ENCODE data around the gene MED12L. TPM values are rescaled to one million over a fixed set of nuclear protein-coding genes. Genes with fewer than 3 reads are reported as not detected.
"Not testable (repeated sequence)": the region's sequence is repeated elsewhere in the genome, so short reads cannot be mapped to it uniquely, and the experiment has no call there.

The MED12L gene
- total RNA-seq, 4 donors from 2014 or later: 0.19 to 0.83 (median 0.41) TPM

- intact Hi-C loops (cut with DNase I): no loop called here
- DNase-seq (ENCODE audit: extremely low spot score): peak; percentile 83
- Histone ChIP-seq H3K4me3 (no peak overlapping the region), H3K27me3 (peaks cover 0 to 6% (median 0%) of the 10 kb centered on the region in 4 donors), H3K27ac (replicated peaks in 1 of 4) (no peak overlapping the region), H3K4me1 (no peaks in the 10 kb centered on the region), H3K36me3 (no peaks in the 10 kb centered on the region), H3K9me3 (no peaks in the 10 kb centered on the region)
- no peak for TF ChIP-seq POLR2A (IDR thresholded peaks at IDR 0.05; ENCODE audit: low read depth)
- TF ChIP-seq EP300 (IDR thresholded peaks at IDR 0.05): no peak
- no peak for TF ChIP-seq POLR2AphosphoS5 (IDR thresholded peaks at IDR 0.05)
- no peak for TF ChIP-seq CTCF (IDR thresholded peaks at IDR 0.05)
- 85% methylated on average over 1 of the region's 1 CpG for WGBS
Measured at GRCh38 chr3:151074256-151074655, 11.2 kb upstream of the MED12L start.

GRCh38 chr3:151075869-151076562, 9.4 kb upstream of the MED12L start:
- H3K27me3 ChIP-seq: peaks cover 0 to 6% (median 0%) of the 10 kb centered on the region in 4 donors
- no peak overlapping the region for H3K27ac ChIP-seq (replicated peaks in 1 of 4)
- TF ChIP-seq EP300 (IDR thresholded peaks at IDR 0.05): no peak
- no peaks in the 10 kb centered on the region for H3K36me3 ChIP-seq
- WGBS: 83% methylated on average over 3 of the region's 3 CpGs
- no peaks in the 10 kb centered on the region for H3K4me1 ChIP-seq
- H3K4me3 ChIP-seq: no peak overlapping the region
- H3K9me3 ChIP-seq: no peaks in the 10 kb centered on the region
- intact Hi-C loops (cut with DNase I): no loop called here
- peak; percentile 75 for DNase-seq (ENCODE audit: extremely low spot score)

- DNase-seq (ENCODE audit: extremely low spot score): peak; percentile 24
- Histone ChIP-seq H3K4me3 (no peak overlapping the region), H3K9me3 (no peaks in the 10 kb centered on the region), H3K27me3 (peaks cover 0 to 9% (median 0%) of the 10 kb centered on the region in 4 donors), H3K36me3 (no peaks in the 10 kb centered on the region), H3K27ac (replicated peaks in 1 of 4) (no peak overlapping the region), H3K4me1 (no peaks in the 10 kb centered on the region)
- no peak for TF ChIP-seq EP300 (IDR thresholded peaks at IDR 0.05)
- TF ChIP-seq POLR2A (IDR thresholded peaks at IDR 0.05; ENCODE audit: low read depth): no peak
- TF ChIP-seq POLR2AphosphoS5 (IDR thresholded peaks at IDR 0.05): no peak
- TF ChIP-seq CTCF (IDR thresholded peaks at IDR 0.05): no peak
- 87% methylated on average over 4 of the region's 4 CpGs for WGBS
- intact Hi-C loops (cut with DNase I): no loop called here
Measured at GRCh38 chr3:151076626-151077025, 8.8 kb upstream of the MED12L start.

- H3K4me1 ChIP-seq: peaks cover 12 to 14% (median 13%) of the 10 kb centered on the region in 4 donors
- H3K36me3 ChIP-seq; H3K4me3 ChIP-seq; H3K27ac ChIP-seq (replicated peaks in 1 of 4); H3K9me3 ChIP-seq; intact Hi-C loops (cut with DNase I); DNase-seq (ENCODE audit: extremely low spot score): not testable (repeated sequence)
- 100% methylated on average over 1 of the region's 1 CpG for WGBS
- peaks cover 0 to 42% (median 0%) of the 10 kb centered on the region in 4 donors for H3K27me3 ChIP-seq
Measured at GRCh38 chr3:151081082-151081481, 4.4 kb upstream of the MED12L start.

GRCh38 chr3:151082880-151083838, 2.3 kb upstream of the MED12L start:
- TF ChIP-seq CTCF (IDR thresholded peaks at IDR 0.05) (no peak), POLR2A (IDR thresholded peaks at IDR 0.05; ENCODE audit: low read depth) (no peak), EP300 (IDR thresholded peaks at IDR 0.05) (no peak), POLR2AphosphoS5 (IDR thresholded peaks at IDR 0.05) (no peak)
- Histone ChIP-seq H3K27ac (replicated peaks in 1 of 4) (no peak overlapping the region), H3K4me3 (no peak overlapping the region), H3K27me3 (peaks cover 0 to 36% (median 0%) of the 10 kb centered on the region in 4 donors), H3K9me3 (no peaks in the 10 kb centered on the region), H3K4me1 (peaks cover 14 to 29% (median 28%) of the 10 kb centered on the region in 4 donors), H3K36me3 (no peaks in the 10 kb centered on the region)
- DNase-seq (ENCODE audit: extremely low spot score): no peak
- intact Hi-C loops (cut with DNase I): no loop called here
- 53% methylated on average over 5 of the region's 5 CpGs for WGBS
